GM12878 (cell line): ENCODE data around the gene DUS4L. TPM values are rescaled to one million over a fixed set of nuclear protein-coding genes. Genes with fewer than 3 reads are reported as not detected.

ENCODE experiments used
- ATAC-seq: fragments of 200-7000 bp; cut with Tn5 transposase; 3 replicates; pipeline ENCODE4 v1.9.1; 2020; ENCODE audit warnings: mild to moderate bottlenecking, moderate library complexity
- BruUV-seq: library from RNA; stranded (reverse); fragments of 400-500 nt; replicated peaks from 2 replicates; lab custom pipeline; 2021; lab: Mats Ljungman, UMichigan
- CTCF ChIA-PET: fragments of 300-600 bp; sonication (Branson Sonifier 250); formaldehyde crosslinking; extraction: SDS; loops from one replicate; lab custom pipeline; 2021; ENCODE audit warnings: inconsistent platforms; lab: Yijun Ruan, JAX
- POLR2A ChIA-PET: fragments of 350-600 bp; formaldehyde crosslinking; extraction: SDS; loops from one replicate; lab custom pipeline; 2021; ENCODE audit warnings: inconsistent platforms; lab: Charles Lee
- RAD21 ChIA-PET: fragments of 300-600 bp; sonication (Branson Sonifier 250); formaldehyde crosslinking; loops from one replicate; lab custom pipeline; 2023; ENCODE audit warnings: antibody characterized with exemption; ENCODE audit not compliant: unreplicated experiment; lab: Charles Lee
- SMC1A ChIA-PET: fragments of 300-600 bp; sonication (Branson Sonifier 250); formaldehyde crosslinking; loops from one replicate; lab custom pipeline; 2023; ENCODE audit not compliant: unreplicated experiment, uncharacterized antibody; lab: Charles Lee
- DNase-seq: peaks from one replicate; pipeline ENCODE4 v3.0.0-alpha.2; 2011; ENCODE audit warnings: low read depth, low spot score
- FAIRE-seq: peaks from 3 replicates; lab custom pipeline; 2011; peaks lifted over from hg19 to GRCh38; lab: Jason Lieb, UNC
- H2AFZ ChIP-seq: 2 replicates; pipeline ENCODE4 v1.6.0; 2011; ENCODE audit warnings: low read depth, low read length, control low read depth; ENCODE audit not compliant: control insufficient read depth
- H3K27ac ChIP-seq: 2 replicates; pipeline ENCODE4 v1.5.1; 2011; ENCODE audit warnings: control low read depth; ENCODE audit not compliant: control insufficient read depth, insufficient read depth
- H3K27me3 ChIP-seq, 2 experiments: replicated peaks in 1 of 2; 2 replicates each; pipeline versions ENCODE4 v1.6.0 to v1.6.1; 2011; ENCODE audit warnings: low read length in 1 of 2; ENCODE audit not compliant: control insufficient read depth in 2 of 2, insufficient read depth in 2 of 2
- H3K36me3 ChIP-seq, 2 experiments: 2 replicates each; pipeline ENCODE4 v1.5.1; 2011; ENCODE audit warnings: low read length in 1 of 2; ENCODE audit not compliant: control insufficient read depth in 2 of 2, insufficient read depth in 2 of 2
- H3K4me1 ChIP-seq: 2 replicates; pipeline ENCODE4 v1.6.1; 2011; ENCODE audit warnings: mild to moderate bottlenecking, low read length, moderate library complexity, mixed read lengths; ENCODE audit not compliant: control insufficient read depth, insufficient read depth
- H3K4me2 ChIP-seq: 2 replicates; pipeline ENCODE4 v1.6.0; 2011; ENCODE audit warnings: control low read depth; ENCODE audit not compliant: control insufficient read depth, insufficient read depth
- H3K4me3 ChIP-seq: fragments of 200-600 bp; sonication (generic); 2 replicates; pipeline ENCODE4 v1.5.1; 2016
- H3K79me2 ChIP-seq: 2 replicates; pipeline ENCODE4 v1.6.0; 2011; ENCODE audit warnings: low read length; ENCODE audit not compliant: control insufficient read depth, insufficient read depth
- H3K9ac ChIP-seq: 2 replicates; pipeline ENCODE4 v1.8.0; 2011; ENCODE audit warnings: low read length, control low read depth, mixed read lengths; ENCODE audit not compliant: control insufficient read depth, insufficient read depth
- H3K9me3 ChIP-seq: replicated peaks from 3 replicates; pipeline ENCODE4 v1.5.1; 2011; ENCODE audit warnings: mild to moderate bottlenecking, low read length; ENCODE audit not compliant: control insufficient read depth, insufficient read depth
- H4K20me1 ChIP-seq: 2 replicates; pipeline ENCODE4 v1.6.0; 2011; ENCODE audit not compliant: control insufficient read depth, insufficient read depth
- ATF3 ChIP-seq: IDR thresholded peaks from 2 replicates; pipeline ENCODE4 v1.6.1; 2011; ENCODE audit warnings: low read depth, mild to moderate bottlenecking, low read length, moderate library complexity, borderline replicate concordance; ENCODE audit errors: extremely low read depth
- BHLHE40 ChIP-seq, 2 experiments: fragments of 450-650 bp in 1 of 2; IDR thresholded peaks; 2 replicates each; pipeline ENCODE4 v1.6.1; 2011 to 2017; ENCODE audit warnings: low read depth in 2 of 2, borderline replicate concordance in 1 of 2, improper control_type of control experiment in 1 of 2, low read length in 1 of 2, mild to moderate bottlenecking in 1 of 2
- CBX5 ChIP-seq: sonication (generic); IDR thresholded peaks from 2 replicates; pipeline ENCODE4 v1.6.1; 2016; ENCODE audit warnings: low read depth, moderate library complexity, mild to moderate bottlenecking, inconsistent platforms
- ELK1 ChIP-seq: IDR thresholded peaks from 2 replicates; pipeline ENCODE4 v1.6.1; 2012; ENCODE audit warnings: low read depth, low read length, improper control_type of control experiment
- EZH2 ChIP-seq: IDR thresholded peaks from 2 replicates; pipeline ENCODE4 v1.6.1; 2012; ENCODE audit warnings: low read depth, mild to moderate bottlenecking, control low read depth, inconsistent platforms, low read length, borderline replicate concordance; ENCODE audit not compliant: control insufficient read depth
- IKZF1 ChIP-seq: fragments of 450-650 bp; conservative IDR thresholded peaks from 2 replicates; pipeline ENCODE4 v1.6.1; 2017; ENCODE audit warnings: antibody characterized with exemption, mild to moderate bottlenecking
- MEF2A ChIP-seq: IDR thresholded peaks from 2 replicates; pipeline ENCODE4 v1.6.1; 2011; ENCODE audit warnings: low read depth, mild to moderate bottlenecking, low read length, moderate library complexity; ENCODE audit not compliant: insufficient read depth
- MXI1 ChIP-seq: fragments of 150-350 bp; IDR thresholded peaks from 2 replicates; pipeline ENCODE4 v1.6.1; 2011; ENCODE audit warnings: low read depth, mild to moderate bottlenecking, inconsistent platforms, low read length, improper control_type of control experiment
- POLR2AphosphoS2 ChIP-seq: IDR thresholded peaks from 2 replicates; pipeline ENCODE4 v1.6.1; 2011; ENCODE audit warnings: low read depth, mild to moderate bottlenecking, low read length, improper control_type of control experiment, moderate library complexity
- PRDM15 ChIP-seq: fragments of 450-650 bp; formaldehyde crosslinking; IDR thresholded peaks from 2 replicates; pipeline ENCODE4 v1.4.0; 2020; ENCODE audit warnings: mild to moderate bottlenecking, moderate library complexity
- SP1 ChIP-seq: IDR thresholded peaks from one replicate; pipeline ENCODE4 v1.6.1; 2011; ENCODE audit warnings: low read depth, low read length
- STAT3 ChIP-seq: IDR thresholded peaks from 2 replicates; pipeline ENCODE4 v1.6.1; 2011; ENCODE audit warnings: low read depth, low read length, improper control_type of control experiment
- SUZ12 ChIP-seq: fragments of 200-600 bp; sonication (generic); IDR thresholded peaks from one replicate; pipeline ENCODE4 v1.6.1; 2018; ENCODE audit warnings: antibody characterized with exemption, mild to moderate bottlenecking; ENCODE audit not compliant: unreplicated experiment
- YY1 ChIP-seq: IDR thresholded peaks from 2 replicates; pipeline ENCODE4 v1.6.1; 2011; ENCODE audit warnings: low read depth, mild to moderate bottlenecking, low read length
- ZBTB4 ChIP-seq: fragments of 450-650 bp; formaldehyde crosslinking; IDR thresholded peaks from 2 replicates; pipeline ENCODE4 v1.4.0; 2022; ENCODE audit warnings: mild to moderate bottlenecking, moderate library complexity
- ZZZ3 ChIP-seq: IDR thresholded peaks from 2 replicates; pipeline ENCODE4 v1.6.1; 2011; ENCODE audit warnings: low read depth; ENCODE audit not compliant: control insufficient read depth, insufficient read length
- WGBS: methylation state at CpG from one replicate; pipeline ENCODE4 v1.1.6; 2016; ENCODE audit warnings: low lambda C conversion rate; ENCODE audit not compliant: insufficient replicate concordance, insufficient coverage; ENCODE audit errors: missing lambda C conversion rate; 5-methylcytosine and 5-hydroxymethylcytosine counted together
- in situ Hi-C: fragments of 300-500 bp; cut with MboI; formaldehyde crosslinking; loops from 9 replicates; pipeline ENCODE4 v1.14.3; 2018; ENCODE audit warnings: mixed read lengths
- intact Hi-C: fragments of 100-400 bp; cut with micrococcal nuclease; formaldehyde crosslinking; loops from one replicate; pipeline ENCODE4 v1.14.2; 2022; ENCODE audit not compliant: unreplicated experiment
- polyA plus RNA-seq, 11 experiments: library from polyadenylated mRNA; depleted of rRNA in 4 of 11; unstranded in 6 of 11; stranded (reverse) in 5 of 11; fragments of >200 nt; fragmentation: Nextera tagmentation in 4 of 11; fragmentation: Illumina TruSeq in 1 of 11; extraction: Ambion mirVana in 4 of 11; extraction: Trizol in 1 of 11; gene quantifications; 1 replicate in 1 of 11; 2 replicates in 10 of 11; pipeline versions ENCODE4 v1.2.1 to v1.2.3, GENCODE V29; 2011 to 2016; ENCODE audit warnings: inconsistent platforms in 2 of 11, missing spikeins in 2 of 11, low read depth in 1 of 11
- total RNA-seq, 4 experiments: library from RNA; depleted of rRNA in 3 of 4; stranded (reverse); fragments of >200 nt in 3 of 4; fragmentation: Illumina TruSeq in 1 of 4; extraction: Trizol in 1 of 4; gene quantifications; 2 replicates each; pipeline versions ENCODE4 v1.2.1 to v1.2.3, GENCODE V29; 2013 to 2021

DUS4L gene
- total and polyA plus RNA-seq, 10 of the 15 experiments (the other 5 are each of a cell fraction or from before 2014, with no cell fraction given), result 5.3 to 15.3 (median 12.8) TPM

GRCh38 chr7:107559864-107560263 lies 3.9 kb upstream of the DUS4L start:
- FAIRE-seq (no peak), ATAC-seq (no peak), DNase-seq (no peak)
- intact Hi-C loops, result no loop called here
- in situ Hi-C loops, result no loop called here
- Histone ChIP-seq H3K4me3 (no peak overlapping the region), H3K9me3 (no peaks in the 10 kb centered on the region), H3K4me1 (no peaks in the 10 kb centered on the region), H4K20me1 (no peaks in the 10 kb centered on the region), H3K79me2 (peaks cover 17% of the 10 kb centered on the region), H3K27me3 (no peaks in the 10 kb centered on the region), H3K9ac (no peak overlapping the region), H3K36me3 (0 out of 4 replicates have a peak, but pooled peaks cover 0 to 3% of the 10 kb centered on the region in 2 experiments), H3K27ac (no peak overlapping the region), H3K4me2 (no peak overlapping the region), H2AFZ (no peak overlapping the region)
- 98% methylated on average over 2 of the region's 2 CpGs for WGBS
- no TSS peak for BruUV-seq
- SMC1A ChIA-PET, result interaction anchor here (1.3 to 1.4 kb wide), 2 partner anchors 9 to 16 kb away, joined by 4 to 5 read pairs; no protein-coding TSS in a partner anchor
- CTCF ChIA-PET, result no interaction called here
- POLR2A ChIA-PET, result no interaction called here
- RAD21 ChIA-PET, result no interaction called here
- TF ChIP-seq EZH2 (no peak), CBX5 (no peak), MXI1 (no peak), BHLHE40 (IDR thresholded peaks at IDR 0.05; ENCODE audit: borderline replicate concordance in 1 of 2, low read depth in 2 of 2, low read length in 1 of 2) (no peak), ZBTB4 (CRISPR knock-in tag) (no peak), ELK1 (no peak), SP1 (no peak), SUZ12 (no peak), IKZF1 (no peak), YY1 (no peak), PRDM15 (no peak), ATF3 (no peak), POLR2AphosphoS2 (no peak), ZZZ3 (no peak), STAT3 (no peak), MEF2A (no peak)
